Natural killer cell (primary cell): ENCODE data around the gene ALOXE3. TPM values are rescaled to one million over a fixed set of nuclear protein-coding genes. Genes with fewer than 3 reads are reported as not detected.

Source experiments
- ATAC-seq, 3 donors: fragments of 150-1000 bp in 2 of 3; fragments of 200-7000 bp in 1 of 3; cut with Tn5 transposase; 1 replicate in 1 of 3; 2 replicates in 2 of 3; pipeline ENCODE4 v1.10.0; 2021; ENCODE audit warnings: mild to moderate bottlenecking in 2 of 3, moderate library complexity in 2 of 3
- DNase-seq, 2 donors: peaks; one replicate each; pipeline versions ENCODE4 v3.0.0 to v3.0.0-alpha.2; 2013 to 2021; ENCODE audit warnings: mixed read lengths in 1 of 2
- H3K27ac ChIP-seq: one replicate; pipeline ENCODE4 v1.5.1; 2013; ENCODE audit warnings: mild to moderate bottlenecking, low read length
- H3K27me3 ChIP-seq: one replicate; pipeline ENCODE4 v1.6.1; 2013; ENCODE audit warnings: low read length; ENCODE audit not compliant: control insufficient read depth, insufficient read depth
- H3K36me3 ChIP-seq: one replicate; pipeline ENCODE4 v1.6.1; 2013; ENCODE audit warnings: low read length; ENCODE audit not compliant: control insufficient read depth, insufficient read depth
- H3K4me1 ChIP-seq: one replicate; pipeline ENCODE4 v1.6.1; 2013; ENCODE audit warnings: low read length; ENCODE audit not compliant: control insufficient read depth, insufficient read depth
- H3K4me3 ChIP-seq: one replicate; pipeline ENCODE4 v1.5.1; 2013; ENCODE audit warnings: low read length
- H3K9me3 ChIP-seq: one replicate; pipeline ENCODE4 v1.6.1; 2013; ENCODE audit warnings: low read length; ENCODE audit not compliant: control insufficient read depth, insufficient read depth
- H3K27ac Mint-ChIP-seq, 2 donors: one replicate each; pipeline ENCODE4 v1.8.0; 2022; ENCODE audit warnings: mild to moderate bottlenecking in 2 of 2, mixed read lengths in 2 of 2, moderate library complexity in 1 of 2
- H3K27me3 Mint-ChIP-seq, 2 donors: one replicate each; pipeline ENCODE4 v1.8.0; 2022; ENCODE audit warnings: low read depth in 2 of 2, mixed read lengths in 2 of 2
- H3K36me3 Mint-ChIP-seq: one replicate; pipeline ENCODE4 v1.8.0; 2022; ENCODE audit warnings: mixed read lengths
- H3K4me1 Mint-ChIP-seq, 2 donors: one replicate each; pipeline ENCODE4 v1.8.0; 2022; ENCODE audit warnings: mixed read lengths in 2 of 2
- H3K4me3 Mint-ChIP-seq: one replicate; pipeline ENCODE4 v1.8.0; 2022; ENCODE audit warnings: mild to moderate bottlenecking, moderate library complexity, mixed read lengths
- H3K9me3 Mint-ChIP-seq, 2 donors: one replicate each; pipeline ENCODE4 v1.8.0; 2022; ENCODE audit warnings: mixed read lengths in 2 of 2
- CTCF ChIP-seq: fragments of 200-600 bp; IDR thresholded peaks from one replicate; pipeline ENCODE4 v1.8.0; 2022; ENCODE audit warnings: antibody characterized with exemption
- WGBS: methylation state at CpG from one replicate; pipeline ENCODE4 v1.1.7; 2013; ENCODE audit warnings: missing lambda C conversion rate; ENCODE audit not compliant: insufficient coverage; 5-methylcytosine and 5-hydroxymethylcytosine counted together
- intact Hi-C: fragments of 100-400 bp; cut with micrococcal nuclease; formaldehyde crosslinking; loops from one replicate; pipeline ENCODE4 v1.14.2; 2022
- total RNA-seq, 4 donors: library from RNA; stranded (reverse); fragments of 120-200 nt in 1 of 4; gene quantifications; one replicate each; pipeline versions ENCODE4 v1.2.3 to v1.2.4, GENCODE V29; 2013 to 2022

Gene ALOXE3
- total RNA-seq, 3 donors from 2014 or later (not counting 1 experiment from before 2014, with no cell fraction given) = not detected

- Histone ChIP-seq H3K27me3 (peaks cover 3% of the 10 kb centered on the region), H3K27ac (no peak overlapping the region), H3K4me3 (no peak overlapping the region), H3K9me3 (no peaks in the 10 kb centered on the region), H3K36me3 (no peaks in the 10 kb centered on the region), H3K4me1 (peaks cover 3% of the 10 kb centered on the region)
- Mint-ChIP-seq H3K9me3 (no peaks in the 10 kb centered on the region), H3K27ac (no peak overlapping the region), H3K4me3 (no peak overlapping the region), H3K36me3 (no peaks in the 10 kb centered on the region), H3K27me3 (peaks cover 7 to 15% of the 10 kb centered on the region in 2 donors), H3K4me1 (peaks cover 0 to 4% of the 10 kb centered on the region in 2 donors)
- DNase-seq (no peak), ATAC-seq (no peak)
- no peak for TF ChIP-seq CTCF
- intact Hi-C loops = no loop called here
- 72% methylated on average over 8 of the region's 8 CpGs for WGBS
These were observed 13.4 kb downstream of the ALOXE3 start for GRCh38 chr17:8104911-8105310.

GRCh38 chr17:8103549-8103948 is 14.8 kb downstream of the ALOXE3 start:
- Histone ChIP-seq H3K4me3 (no peak overlapping the region), H3K36me3 (no peaks in the 10 kb centered on the region), H3K9me3 (no peaks in the 10 kb centered on the region), H3K27ac (no peak overlapping the region), H3K4me1 (no peaks in the 10 kb centered on the region), H3K27me3 (no peaks in the 10 kb centered on the region)
- no peak for TF ChIP-seq CTCF
- H3K27me3 Mint-ChIP-seq = peaks cover 7 to 15% of the 10 kb centered on the region in 2 donors
- no peak for DNase-seq
- H3K4me1 Mint-ChIP-seq = peaks cover 0 to 4% of the 10 kb centered on the region in 2 donors
- H3K4me3 Mint-ChIP-seq = no peak overlapping the region
- no peaks in the 10 kb centered on the region for H3K9me3 Mint-ChIP-seq
- ATAC-seq = no peak
- H3K27ac Mint-ChIP-seq = no peak overlapping the region
- intact Hi-C loops = no loop called here
- no peaks in the 10 kb centered on the region for H3K36me3 Mint-ChIP-seq
- 93% methylated on average over 3 of the region's 4 CpGs for WGBS

GRCh38 chr17:8101721-8102120 is 16.6 kb downstream of the ALOXE3 start:
- Histone ChIP-seq H3K27me3 (no peaks in the 10 kb centered on the region), H3K36me3 (no peaks in the 10 kb centered on the region), H3K27ac (no peak overlapping the region), H3K4me3 (no peak overlapping the region), H3K9me3 (no peaks in the 10 kb centered on the region), H3K4me1 (no peaks in the 10 kb centered on the region)
- no peak for TF ChIP-seq CTCF
- no peaks in the 10 kb centered on the region for H3K36me3 Mint-ChIP-seq
- no peak overlapping the region for H3K4me3 Mint-ChIP-seq
- H3K27ac Mint-ChIP-seq = no peak overlapping the region
- no peak for DNase-seq
- H3K4me1 Mint-ChIP-seq = peaks cover 0 to 4% of the 10 kb centered on the region in 2 donors
- H3K27me3 Mint-ChIP-seq = peaks cover 3 to 14% of the 10 kb centered on the region in 2 donors
- H3K9me3 Mint-ChIP-seq = no peaks in the 10 kb centered on the region
- no peak for ATAC-seq
- intact Hi-C loops = no loop called here
- 80% methylated on average over 6 of the region's 6 CpGs for WGBS

GRCh38 chr17:8100763-8101162 is 17.6 kb downstream of the ALOXE3 start:
- no peaks in the 10 kb centered on the region for H3K9me3 ChIP-seq
- Mint-ChIP-seq H3K36me3 (no peaks in the 10 kb centered on the region), H3K4me3 (no peak overlapping the region), H3K27me3 (peaks cover 0 to 15% of the 10 kb centered on the region in 2 donors), H3K4me1 (no peaks in the 10 kb centered on the region), H3K27ac (no peak overlapping the region), H3K9me3 (no peaks in the 10 kb centered on the region)
- DNase-seq (no peak), ATAC-seq (no peak)
- no peak overlapping the region for H3K4me3 ChIP-seq
- WGBS = 94% methylated on average over 2 of the region's 2 CpGs
- no peaks in the 10 kb centered on the region for H3K4me1 ChIP-seq
- no peaks in the 10 kb centered on the region for H3K36me3 ChIP-seq
- TF ChIP-seq CTCF = no peak
- intact Hi-C loops = no loop called here
- no peaks in the 10 kb centered on the region for H3K27me3 ChIP-seq
- no peak overlapping the region for H3K27ac ChIP-seq
